Erythroblast (primary cell): Measurements from ENCODE around the gene TPX2.

Experiments used
- GATA1 ChIP-seq: IDR thresholded peaks from 2 replicates; pipeline ENCODE4 v1.6.1; 2011; ENCODE audit warnings: low read depth, mild to moderate bottlenecking, control low read depth, low read length, moderate library complexity
- POLR2A ChIP-seq: IDR thresholded peaks from 2 replicates; pipeline ENCODE4 v1.6.1; 2011; ENCODE audit warnings: mild to moderate bottlenecking, low read length

GRCh38 chr20:31746068-31746878 lies 7.2 kb downstream of the TPX2 start:
- TF ChIP-seq POLR2A (no peak), GATA1 (no peak)
